Measurements from ENCODE around the gene ADM2. TPM values are rescaled to one million over a fixed set of nuclear protein-coding genes. Genes with fewer than 3 reads are reported as not detected.

ADM2 gene
- total and polyA plus RNA-seq, 2 of the 13 experiments (the other 11 are each of a cell fraction or from before 2014, with no cell fraction given) = 1.2 to 3.0 TPM

DNA sequence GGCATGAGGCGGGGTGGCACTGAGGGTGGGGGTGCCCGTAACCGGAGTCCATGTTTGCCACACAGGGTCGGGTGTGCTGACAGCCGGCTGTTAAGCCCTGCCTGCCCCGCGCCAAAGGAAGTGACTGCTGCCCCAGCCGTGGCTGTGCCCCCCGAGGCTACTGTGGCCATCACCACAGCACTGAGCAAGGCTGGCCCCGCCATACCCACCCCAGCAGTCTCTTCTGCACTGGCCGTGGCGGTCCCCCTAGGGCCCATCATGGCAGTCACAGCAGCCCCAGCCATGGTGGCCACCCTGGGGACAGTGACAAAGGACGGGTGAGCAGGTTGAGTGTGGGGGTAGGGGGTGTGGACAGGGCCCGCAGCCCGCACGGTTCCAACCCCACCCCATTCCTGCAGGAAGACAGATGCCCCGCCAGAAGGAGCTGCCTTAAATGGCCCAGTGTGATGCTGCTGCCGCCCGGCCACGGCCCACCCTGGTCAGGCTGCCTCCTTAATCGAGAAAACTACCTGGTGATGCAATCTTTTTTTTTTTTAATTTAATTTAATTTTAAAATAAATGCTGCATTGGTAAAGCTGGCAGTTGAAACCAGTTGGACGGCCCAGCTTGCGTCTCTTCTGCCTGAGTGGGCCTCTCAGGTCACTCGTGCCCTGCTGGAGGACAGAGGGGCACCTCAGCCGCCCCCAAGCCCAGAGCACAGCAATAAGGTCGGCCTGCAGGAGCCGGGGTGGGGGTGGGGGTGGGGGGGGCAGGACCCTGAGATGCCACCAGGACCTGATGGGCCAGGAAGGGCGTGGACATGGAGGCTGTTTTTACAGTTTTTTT, 37.3 kb upstream of the ADM2 start (continued):
- peak; percentile 37 for TF ChIP-seq TAF15 (IDR thresholded peaks at IDR 0.05; ENCODE audit: low read depth, low read length, poor library complexity, severe bottlenecking)
- TF ChIP-seq RBFOX2 (IDR thresholded peaks at IDR 0.05; ENCODE audit: low read depth, low read length) = peak; percentile 71
- TF ChIP-seq, protein P1, sequence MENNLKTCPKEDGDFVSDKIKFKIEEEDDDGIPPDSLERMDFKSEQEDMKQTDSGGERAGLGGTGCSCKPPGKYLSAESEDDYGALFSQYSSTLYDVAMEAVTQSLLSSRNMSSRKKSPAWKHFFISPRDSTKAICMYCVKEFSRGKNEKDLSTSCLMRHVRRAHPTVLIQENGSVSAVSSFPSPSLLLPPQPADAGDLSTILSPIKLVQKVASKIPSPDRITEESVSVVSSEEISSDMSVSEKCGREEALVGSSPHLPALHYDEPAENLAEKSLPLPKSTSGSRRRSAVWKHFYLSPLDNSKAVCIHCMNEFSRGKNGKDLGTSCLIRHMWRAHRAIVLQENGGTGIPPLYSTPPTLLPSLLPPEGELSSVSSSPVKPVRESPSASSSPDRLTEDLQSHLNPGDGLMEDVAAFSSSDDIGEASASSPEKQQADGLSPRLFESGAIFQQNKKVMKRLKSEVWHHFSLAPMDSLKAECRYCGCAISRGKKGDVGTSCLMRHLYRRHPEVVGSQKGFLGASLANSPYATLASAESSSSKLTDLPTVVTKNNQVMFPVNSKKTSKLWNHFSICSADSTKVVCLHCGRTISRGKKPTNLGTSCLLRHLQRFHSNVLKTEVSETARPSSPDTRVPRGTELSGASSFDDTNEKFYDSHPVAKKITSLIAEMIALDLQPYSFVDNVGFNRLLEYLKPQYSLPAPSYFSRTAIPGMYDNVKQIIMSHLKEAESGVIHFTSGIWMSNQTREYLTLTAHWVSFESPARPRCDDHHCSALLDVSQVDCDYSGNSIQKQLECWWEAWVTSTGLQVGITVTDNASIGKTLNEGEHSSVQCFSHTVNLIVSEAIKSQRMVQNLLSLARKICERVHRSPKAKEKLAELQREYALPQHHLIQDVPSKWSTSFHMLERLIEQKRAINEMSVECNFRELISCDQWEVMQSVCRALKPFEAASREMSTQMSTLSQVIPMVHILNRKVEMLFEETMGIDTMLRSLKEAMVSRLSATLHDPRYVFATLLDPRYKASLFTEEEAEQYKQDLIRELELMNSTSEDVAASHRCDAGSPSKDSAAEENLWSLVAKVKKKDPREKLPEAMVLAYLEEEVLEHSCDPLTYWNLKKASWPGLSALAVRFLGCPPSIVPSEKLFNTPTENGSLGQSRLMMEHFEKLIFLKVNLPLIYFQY (CRISPR knock-in tag; IDR thresholded peaks at IDR 0.05; ENCODE audit: borderline replicate concordance) = no peak
- TF ChIP-seq, protein P2, sequence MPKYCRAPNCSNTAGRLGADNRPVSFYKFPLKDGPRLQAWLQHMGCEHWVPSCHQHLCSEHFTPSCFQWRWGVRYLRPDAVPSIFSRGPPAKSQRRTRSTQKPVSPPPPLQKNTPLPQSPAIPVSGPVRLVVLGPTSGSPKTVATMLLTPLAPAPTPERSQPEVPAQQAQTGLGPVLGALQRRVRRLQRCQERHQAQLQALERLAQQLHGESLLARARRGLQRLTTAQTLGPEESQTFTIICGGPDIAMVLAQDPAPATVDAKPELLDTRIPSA (CRISPR knock-in tag; IDR thresholded peaks at IDR 0.05; ENCODE audit: borderline replicate concordance) = no peak
- no peak for TF ChIP-seq ZMYM2 (CRISPR knock-in tag; IDR thresholded peaks at IDR 0.05)
- TF ChIP-seq ZNF234 (CRISPR knock-in tag; conservative IDR thresholded peaks at IDR 0.05) = no peak
- no peak for TF ChIP-seq HES4 (CRISPR knock-in tag; IDR thresholded peaks at IDR 0.05; ENCODE audit: borderline replicate concordance)
- TF ChIP-seq ZNF766 (CRISPR knock-in tag; IDR thresholded peaks at IDR 0.05; ENCODE audit: borderline replicate concordance) = no peak
- TF ChIP-seq KLF13 (CRISPR knock-in tag; IDR thresholded peaks at IDR 0.05) = no peak
- peak; percentile 90 for TF ChIP-seq AGO1 (IDR thresholded peaks at IDR 0.05; ENCODE audit: low read depth, low read length, poor library complexity, severe bottlenecking)
- TF ChIP-seq, protein P3, sequence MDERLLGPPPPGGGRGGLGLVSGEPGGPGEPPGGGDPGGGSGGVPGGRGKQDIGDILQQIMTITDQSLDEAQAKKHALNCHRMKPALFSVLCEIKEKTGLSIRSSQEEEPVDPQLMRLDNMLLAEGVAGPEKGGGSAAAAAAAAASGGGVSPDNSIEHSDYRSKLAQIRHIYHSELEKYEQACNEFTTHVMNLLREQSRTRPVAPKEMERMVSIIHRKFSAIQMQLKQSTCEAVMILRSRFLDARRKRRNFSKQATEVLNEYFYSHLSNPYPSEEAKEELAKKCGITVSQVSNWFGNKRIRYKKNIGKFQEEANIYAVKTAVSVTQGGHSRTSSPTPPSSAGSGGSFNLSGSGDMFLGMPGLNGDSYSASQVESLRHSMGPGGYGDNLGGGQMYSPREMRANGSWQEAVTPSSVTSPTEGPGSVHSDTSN (CRISPR knock-in tag; IDR thresholded peaks at IDR 0.05) = no peak
- TF ChIP-seq ZFP62 (CRISPR knock-in tag; IDR thresholded peaks at IDR 0.05) = no peak
- TF ChIP-seq ZNF256 (CRISPR knock-in tag; conservative IDR thresholded peaks at IDR 0.05) = no peak
- TF ChIP-seq, protein P4, sequence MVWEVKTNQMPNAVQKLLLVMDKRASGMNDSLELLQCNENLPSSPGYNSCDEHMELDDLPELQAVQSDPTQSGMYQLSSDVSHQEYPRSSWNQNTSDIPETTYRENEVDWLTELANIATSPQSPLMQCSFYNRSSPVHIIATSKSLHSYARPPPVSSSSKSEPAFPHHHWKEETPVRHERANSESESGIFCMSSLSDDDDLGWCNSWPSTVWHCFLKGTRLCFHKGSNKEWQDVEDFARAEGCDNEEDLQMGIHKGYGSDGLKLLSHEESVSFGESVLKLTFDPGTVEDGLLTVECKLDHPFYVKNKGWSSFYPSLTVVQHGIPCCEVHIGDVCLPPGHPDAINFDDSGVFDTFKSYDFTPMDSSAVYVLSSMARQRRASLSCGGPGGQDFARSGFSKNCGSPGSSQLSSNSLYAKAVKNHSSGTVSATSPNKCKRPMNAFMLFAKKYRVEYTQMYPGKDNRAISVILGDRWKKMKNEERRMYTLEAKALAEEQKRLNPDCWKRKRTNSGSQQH (CRISPR knock-in tag; IDR thresholded peaks at IDR 0.05; ENCODE audit: low read depth) = no peak
- TF ChIP-seq ZNF749 (CRISPR knock-in tag; IDR thresholded peaks at IDR 0.05; ENCODE audit: borderline replicate concordance) = no peak
- TF ChIP-seq, protein P5, sequence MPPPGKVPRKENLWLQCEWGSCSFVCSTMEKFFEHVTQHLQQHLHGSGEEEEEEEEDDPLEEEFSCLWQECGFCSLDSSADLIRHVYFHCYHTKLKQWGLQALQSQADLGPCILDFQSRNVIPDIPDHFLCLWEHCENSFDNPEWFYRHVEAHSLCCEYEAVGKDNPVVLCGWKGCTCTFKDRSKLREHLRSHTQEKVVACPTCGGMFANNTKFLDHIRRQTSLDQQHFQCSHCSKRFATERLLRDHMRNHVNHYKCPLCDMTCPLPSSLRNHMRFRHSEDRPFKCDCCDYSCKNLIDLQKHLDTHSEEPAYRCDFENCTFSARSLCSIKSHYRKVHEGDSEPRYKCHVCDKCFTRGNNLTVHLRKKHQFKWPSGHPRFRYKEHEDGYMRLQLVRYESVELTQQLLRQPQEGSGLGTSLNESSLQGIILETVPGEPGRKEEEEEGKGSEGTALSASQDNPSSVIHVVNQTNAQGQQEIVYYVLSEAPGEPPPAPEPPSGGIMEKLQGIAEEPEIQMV (CRISPR knock-in tag; IDR thresholded peaks at IDR 0.05; ENCODE audit: low read depth) = no peak
- TF ChIP-seq ZNF205 (CRISPR knock-in tag; IDR thresholded peaks at IDR 0.05) = no peak
- TF ChIP-seq MATR3 (CRISPR knock-in tag; IDR thresholded peaks at IDR 0.05) = no peak
- TF ChIP-seq KDM2A (CRISPR knock-in tag; IDR thresholded peaks at IDR 0.05; ENCODE audit: borderline replicate concordance, low read depth) = no peak
- TF ChIP-seq TEAD2 (CRISPR knock-in tag; IDR thresholded peaks at IDR 0.05) = no peak
- TF ChIP-seq ZNF761 (CRISPR knock-in tag; conservative IDR thresholded peaks at IDR 0.05) = no peak

All from HepG2 (cell line).